Stimulated activated CD4-positive, alpha-beta T cell treated with anti-CD3 and anti-CD28 coated beads, Interleukin-1b, Interleukin-23, amount 100 ng/mL, for 24 hours (primary cell): Measurements from ENCODE around the gene NKD2.
"Not testable (repeated sequence)": the region's sequence is repeated elsewhere in the genome, so short reads cannot be mapped to it uniquely, and the experiment has no call there.

Experiments
- DNase-seq, 4 experiments: peaks; one replicate each; pipeline ENCODE4 v3.0.0-alpha.2; 2020; ENCODE audit warnings: low read depth in 4 of 4, low spot score in 1 of 4

Gene NKD2

GRCh38 chr5:1067141-1068121 is 58.8 kb downstream of the NKD2 start:
- DNase-seq, result no peak

- no peak for DNase-seq
Measured at GRCh38 chr5:1068204-1068894, 59.7 kb downstream of the NKD2 start.

DNA sequence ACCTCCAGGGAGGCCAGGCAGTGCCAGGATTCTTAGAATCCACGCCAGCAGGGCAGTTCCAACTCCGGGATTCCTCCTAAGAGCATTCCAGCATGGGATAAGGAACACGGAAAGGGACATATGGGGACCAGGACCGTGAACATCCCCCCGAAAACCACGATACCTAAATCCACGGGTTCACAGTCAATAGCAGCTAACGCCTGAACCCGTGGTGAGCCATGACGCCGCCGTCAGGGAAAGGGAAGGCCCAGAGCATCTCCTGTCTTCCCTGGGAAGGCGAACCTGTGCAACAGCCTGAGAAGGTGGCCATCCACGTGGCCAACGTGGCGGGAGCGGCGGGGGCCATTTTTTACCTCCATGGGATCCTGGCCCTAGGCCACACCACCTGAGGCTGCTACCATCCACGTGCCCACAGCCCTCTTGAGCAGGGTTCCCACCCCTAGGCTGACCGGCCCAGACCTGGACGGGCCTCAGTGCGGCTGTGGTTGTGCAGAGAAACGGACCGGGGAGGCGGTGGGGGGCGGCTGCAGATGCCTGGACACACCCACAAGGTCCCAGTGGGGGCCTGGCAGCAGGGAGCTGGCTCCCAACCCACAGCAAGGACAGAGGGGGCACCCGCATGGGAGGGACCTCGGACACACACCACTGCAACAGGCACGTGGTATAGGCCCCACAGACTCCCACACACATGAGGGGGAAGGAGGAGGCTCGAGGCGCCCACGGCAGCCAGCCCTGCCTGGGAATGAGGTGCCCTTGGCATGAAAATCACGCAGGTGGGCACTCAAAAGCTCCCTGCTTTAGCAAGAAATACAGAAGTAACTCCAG is 60.5 kb downstream of the NKD2 start:
- DNase-seq, result no peak

DNA sequence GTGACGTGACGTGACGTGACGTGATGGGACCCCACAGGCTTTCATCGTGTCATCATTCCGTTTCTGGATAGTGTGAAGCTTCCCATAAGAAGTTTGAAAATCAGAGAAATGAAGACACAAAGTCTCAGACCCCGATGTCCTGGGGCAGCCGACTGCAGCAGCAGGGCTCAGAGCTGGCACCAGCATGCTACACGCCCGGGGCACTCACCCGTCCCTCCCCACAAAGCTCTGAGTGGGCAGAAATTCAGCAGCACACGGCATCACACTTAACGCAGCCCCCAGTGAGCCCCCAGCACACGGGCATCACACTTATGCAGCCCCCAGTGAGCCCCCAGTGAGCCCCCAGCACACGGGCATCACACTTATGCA is 61.1 kb downstream of the NKD2 start:
- no peak for DNase-seq

DNA sequence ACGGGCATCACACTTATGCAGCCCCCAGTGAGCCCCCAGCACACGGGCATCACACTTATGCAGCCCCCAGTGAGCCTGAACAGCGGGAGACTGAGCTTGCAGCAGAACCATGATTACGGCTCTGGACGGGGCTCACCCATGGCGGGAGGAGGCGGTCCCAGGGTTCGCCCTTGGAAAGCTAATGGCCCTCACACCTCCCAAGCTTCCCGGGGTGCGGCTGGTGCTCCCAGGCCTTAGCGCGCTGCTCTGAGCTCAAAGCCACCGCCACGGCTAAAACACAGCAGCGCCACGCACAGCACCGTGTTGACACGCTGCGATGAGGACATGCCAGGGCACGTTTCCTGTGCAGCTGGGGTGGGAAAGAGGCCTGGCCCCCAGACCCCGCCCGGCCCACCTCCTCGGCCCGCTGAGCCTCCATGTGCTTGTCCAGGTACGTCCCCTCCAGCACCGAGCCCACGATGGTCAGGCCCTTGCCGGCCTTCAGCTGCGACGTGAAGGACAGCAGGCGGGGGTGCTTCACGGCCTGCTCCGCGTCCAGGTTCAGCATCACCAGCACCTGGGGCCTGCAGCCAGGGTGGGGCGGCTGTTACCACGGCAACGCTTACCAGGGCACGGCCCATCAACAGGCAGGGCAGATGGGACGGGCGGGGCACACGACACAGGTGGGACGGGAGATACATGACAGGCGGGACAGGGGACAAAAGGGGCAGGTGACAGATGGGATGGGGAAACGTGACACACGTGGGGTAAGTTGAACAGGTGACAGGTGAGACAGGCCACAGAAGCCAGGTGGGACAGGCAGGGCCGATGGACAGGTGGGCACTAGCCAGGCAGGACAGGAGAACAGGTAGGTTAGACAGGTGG is 64.9 kb downstream of the NKD2 start:
- no peak for DNase-seq

DNA sequence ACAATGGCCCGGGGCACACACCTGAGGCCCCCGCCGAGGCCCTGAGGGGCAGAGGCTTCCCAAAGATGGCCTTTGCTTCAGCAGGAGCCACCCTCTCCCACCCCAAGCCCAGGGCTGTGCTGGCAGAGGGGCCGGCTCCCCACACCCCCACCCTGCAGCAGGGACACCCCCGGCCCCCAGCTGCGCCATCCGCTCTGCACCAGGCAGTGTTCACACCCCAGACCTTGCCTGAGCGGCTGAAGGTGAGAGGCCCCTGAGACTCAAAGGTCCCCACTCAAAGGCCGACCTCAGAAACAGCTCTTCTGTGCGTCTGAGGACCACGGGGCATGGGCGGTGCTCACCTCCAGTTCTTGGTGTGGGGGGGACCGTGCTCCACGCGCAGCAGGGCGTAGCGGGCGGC is 65.6 kb downstream of the NKD2 start:
- no peak for DNase-seq

DNA sequence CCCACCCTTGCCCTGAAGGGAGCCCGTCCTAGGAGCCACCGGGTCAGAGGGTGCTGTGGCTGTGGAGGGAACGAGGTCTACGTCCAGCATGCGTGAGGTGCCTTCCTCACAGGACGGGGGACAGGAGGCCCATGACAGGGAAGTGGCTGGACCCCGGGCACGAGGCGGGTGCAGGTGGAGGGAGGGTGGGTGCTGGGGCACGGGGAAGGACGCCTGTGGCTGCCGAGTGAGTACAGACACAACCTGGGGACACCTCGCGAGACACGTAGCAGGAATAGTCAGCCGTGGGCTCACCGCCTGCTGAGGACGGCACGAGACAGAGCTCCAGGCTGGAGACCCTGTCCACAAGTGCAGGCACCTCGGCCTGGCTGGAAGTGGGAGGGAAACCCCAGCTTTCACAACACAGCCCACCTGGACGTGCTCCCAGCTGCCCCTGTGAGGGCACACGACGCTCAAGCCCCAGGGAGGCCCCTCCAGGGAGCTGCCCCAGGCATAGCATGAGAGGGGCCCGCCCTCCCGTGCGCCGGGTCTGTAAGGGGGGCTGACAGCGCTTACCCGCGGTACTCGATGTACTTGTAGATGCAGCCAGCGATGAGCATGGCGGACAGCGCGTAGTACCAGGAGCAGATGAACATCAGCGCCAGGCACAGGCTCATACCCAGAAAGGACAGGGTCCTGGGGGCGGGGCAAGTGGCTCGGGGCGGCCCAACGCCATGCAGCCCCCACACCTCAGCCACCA is 66.4 kb downstream of the NKD2 start:
- no peak for DNase-seq

GRCh38 chr5:1075555-1075881 is 66.9 kb downstream of the NKD2 start:
- no peak for DNase-seq

DNA sequence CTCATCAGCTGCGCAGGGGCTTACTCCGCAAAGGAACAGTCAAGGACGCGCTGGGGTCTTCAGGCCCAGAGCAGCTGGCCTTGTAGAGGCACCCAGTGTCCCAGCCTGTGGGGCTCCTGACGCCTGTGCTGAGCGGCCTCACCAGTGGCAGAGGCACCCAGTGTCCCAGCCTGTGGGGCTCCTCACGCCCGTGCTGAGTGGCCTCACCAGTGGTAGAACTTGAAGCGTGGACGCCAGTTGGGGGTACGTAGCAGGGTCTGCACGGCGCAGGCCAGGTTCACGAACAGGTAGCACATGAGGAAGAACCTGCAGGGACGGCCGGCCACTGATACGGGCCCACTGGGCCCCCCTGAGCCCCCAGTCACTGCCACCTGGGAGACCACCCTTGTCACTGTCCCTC is 67.3 kb downstream of the NKD2 start:
- DNase-seq, result no peak

- DNase-seq, result no peak
Measured at GRCh38 chr5:1076406-1076805, 67.8 kb downstream of the NKD2 start.

DNA sequence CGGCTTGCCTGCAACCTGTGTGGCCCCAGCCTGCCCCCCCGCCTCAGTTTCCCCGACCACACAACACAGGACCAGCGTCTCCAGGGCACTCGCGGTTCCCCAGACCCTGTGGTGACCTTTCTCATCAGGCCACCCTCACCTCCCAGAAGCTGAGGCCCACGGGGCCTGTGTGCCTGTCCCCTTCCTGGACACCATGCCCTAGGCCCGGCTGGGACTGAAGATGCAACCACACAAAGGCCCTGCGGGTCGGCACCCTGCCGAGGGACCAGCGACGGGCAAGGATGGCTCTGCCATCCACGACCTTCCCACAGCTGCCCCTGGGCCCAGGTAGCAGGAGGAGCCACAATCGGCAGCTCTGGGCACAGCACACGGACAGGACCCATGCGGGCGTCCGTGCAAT is 68.4 kb downstream of the NKD2 start:
- no peak for DNase-seq

DNA sequence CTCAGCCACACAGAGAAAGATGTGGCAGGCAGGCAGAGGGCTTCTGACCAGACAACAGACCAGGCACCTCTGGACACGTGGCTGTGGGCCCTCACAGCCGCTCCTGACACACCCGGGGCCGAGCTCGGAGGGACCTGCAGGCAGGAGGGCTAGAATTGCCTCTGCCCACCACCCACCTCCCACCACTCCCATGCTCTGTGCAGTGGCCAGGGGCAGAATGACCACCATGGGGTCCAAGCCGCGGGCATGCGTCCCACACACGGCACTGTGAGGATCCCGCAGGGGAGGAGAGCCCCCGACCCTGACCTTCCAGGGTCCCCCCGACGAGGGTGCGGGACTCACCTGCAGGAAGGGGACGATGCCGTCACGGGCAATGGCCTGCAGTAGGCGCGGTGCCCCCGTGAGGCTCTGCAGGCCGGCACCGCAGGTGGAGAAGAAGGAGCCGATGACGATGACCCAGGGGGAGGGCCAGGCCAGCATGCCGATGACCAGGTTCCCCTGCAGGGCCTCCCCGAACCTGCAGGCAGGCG is 69.0 kb downstream of the NKD2 start:
- DNase-seq, result no peak

- no peak for DNase-seq
Measured at GRCh38 chr5:1078206-1078605, 69.6 kb downstream of the NKD2 start.

DNA sequence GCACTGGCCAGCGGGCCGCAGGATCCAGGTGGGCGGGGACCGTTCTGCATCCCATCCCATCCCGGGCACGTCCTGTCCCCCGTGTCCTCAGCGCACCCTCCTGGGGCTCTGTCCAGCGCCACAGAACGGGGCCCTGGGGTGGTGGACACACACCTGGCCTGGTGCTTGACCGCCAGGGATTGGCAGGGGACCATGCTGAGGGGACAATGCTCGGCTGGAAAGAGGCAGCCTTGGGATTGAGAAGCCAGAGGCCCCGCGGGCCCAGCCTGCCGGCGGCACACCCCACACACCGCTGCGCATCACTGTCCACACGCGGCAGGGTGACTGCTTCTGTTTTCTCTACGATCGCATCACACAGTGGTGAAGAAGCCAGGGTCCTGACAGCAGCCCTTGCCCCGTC is 70.2 kb downstream of the NKD2 start:
- DNase-seq, result no peak

- DNase-seq, result no peak
Measured at GRCh38 chr5:1079486-1079885, 70.9 kb downstream of the NKD2 start.

- no peak for DNase-seq
Measured at GRCh38 chr5:1079961-1080360, 71.4 kb downstream of the NKD2 start.

GRCh38 chr5:1080432-1080831 is 71.8 kb downstream of the NKD2 start:
- DNase-seq, result no peak

DNA sequence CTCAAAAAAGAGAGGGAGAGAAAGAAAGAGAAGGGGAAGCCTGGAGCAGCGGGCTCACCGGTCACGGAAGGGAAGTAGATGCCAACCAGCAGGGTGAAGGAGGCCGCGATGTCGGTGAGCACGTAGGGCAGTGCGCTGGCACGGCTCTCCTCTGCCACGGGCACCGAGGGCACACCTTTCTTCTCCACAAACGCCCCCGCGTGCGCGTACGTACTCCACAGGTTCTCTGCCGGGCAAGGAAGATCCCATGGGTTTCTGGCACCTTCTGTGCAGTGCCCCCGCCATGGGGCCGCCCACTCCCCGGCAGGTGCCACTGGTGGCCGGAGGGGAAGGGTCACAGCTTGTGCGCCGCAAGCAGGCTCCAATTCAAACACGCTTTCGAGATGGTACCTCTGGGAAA is 72.9 kb downstream of the NKD2 start:
- no peak for DNase-seq

GRCh38 chr5:1083026-1083425 is 74.4 kb downstream of the NKD2 start:
- DNase-seq, result not testable (repeated sequence)
